Endothelial cell of umbilical vein (primary cell): ENCODE results near the gene SOX13.

ENCODE experiments used
- CTCF ChIP-seq, 2 donors: IDR thresholded peaks; 1 replicate in 1 of 2; 2 replicates in 1 of 2; pipeline ENCODE4 v1.5.1; 2011; ENCODE audit warnings: low read length in 2 of 2, mild to moderate bottlenecking in 2 of 2, moderate library complexity in 2 of 2, control low read depth in 1 of 2, inconsistent platforms in 1 of 2, low read depth in 1 of 2; ENCODE audit not compliant: insufficient read depth in 1 of 2; ENCODE audit errors: extremely low read depth in 1 of 2
- JUN ChIP-seq: IDR thresholded peaks from 2 replicates; pipeline ENCODE4 v1.6.1; 2011; ENCODE audit warnings: borderline replicate concordance, low read depth; ENCODE audit not compliant: insufficient read length, insufficient read depth
- POLR2AphosphoS5 ChIP-seq: IDR thresholded peaks from 2 replicates; pipeline ENCODE4 v1.6.1; 2012; ENCODE audit warnings: low read depth, mild to moderate bottlenecking, control low read depth, low read length, moderate library complexity; ENCODE audit not compliant: insufficient read depth

- TF ChIP-seq POLR2AphosphoS5 = no peak
- TF ChIP-seq CTCF (IDR thresholded peaks at IDR 0.05; ENCODE audit: extremely low read depth in 1 of 2, insufficient read depth in 1 of 2, low read depth in 1 of 2, low read length in 2 of 2) = no peak
- no peak for TF ChIP-seq JUN
These were observed 67.0 kb downstream of the SOX13 start for GRCh38 chr1:204139952-204140351.
